ENCODE results near the gene CD84.
"Not testable (repeated sequence)": the region's sequence is repeated elsewhere in the genome, so short reads cannot be mapped to it uniquely, and the experiment has no call there.

The CD84 gene

DNA sequence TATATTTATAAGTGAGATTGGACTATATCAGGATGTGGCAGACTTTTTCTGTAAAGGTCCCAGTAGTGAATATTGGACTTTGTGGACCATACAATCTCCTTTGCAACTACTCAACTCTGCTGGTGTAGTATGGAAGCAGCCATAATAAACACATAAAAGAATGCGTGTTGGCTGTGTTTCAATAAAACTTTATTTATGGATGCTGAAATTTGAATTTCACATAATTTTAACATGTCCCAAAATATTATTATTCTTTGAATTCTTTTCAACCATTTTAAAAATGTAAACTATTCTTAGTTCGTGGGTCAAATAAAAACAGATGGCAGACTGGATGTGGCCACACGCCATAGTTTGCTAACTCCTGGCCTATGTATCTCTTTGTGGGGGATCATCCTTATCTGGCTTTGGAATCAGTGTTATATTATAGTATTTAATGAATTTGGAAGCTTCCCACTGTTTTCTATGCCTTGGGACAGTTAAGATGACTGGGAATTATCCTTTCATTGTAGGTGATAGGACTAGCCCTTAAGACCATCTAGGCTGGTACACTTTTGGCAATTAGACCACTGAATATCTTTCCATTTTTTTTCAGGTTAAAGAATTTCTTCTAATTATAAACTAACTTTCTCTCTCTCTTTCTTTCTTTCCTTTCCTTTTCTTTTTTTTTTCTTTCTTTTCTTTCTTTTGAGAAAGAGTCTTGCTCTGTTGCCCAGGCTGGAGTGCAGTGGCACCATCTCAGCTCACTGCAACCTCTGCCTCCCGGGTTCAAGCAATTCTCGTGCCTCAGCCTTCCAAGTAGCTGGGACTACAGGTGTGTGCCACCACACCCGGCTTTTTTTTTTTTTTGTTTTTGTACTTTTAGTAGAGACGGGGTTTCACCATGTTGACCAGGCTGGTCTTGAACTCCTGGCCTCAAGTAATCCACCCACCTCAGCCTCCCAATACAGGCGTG lies 41.3 kb downstream of the CD84 start:
- Histone ChIP-seq H3K9me3 (ENCODE audit: control insufficient read depth in 5 of 5, low read length in 5 of 5) (peaks cover 3 to 18% (median 3%) of the 10 kb centered on the region in 5 donors), H3K27me3 (ENCODE audit: control insufficient read depth in 5 of 5, insufficient read depth in 4 of 5, low read length in 5 of 5) (no peaks in the 10 kb centered on the region), H3K36me3 (ENCODE audit: control insufficient read depth in 5 of 5, insufficient read depth in 5 of 5, low read length in 5 of 5) (no peaks in the 10 kb centered on the region), H3K4me3 (ENCODE audit: low read depth in 1 of 5, low read length in 5 of 5) (no peak overlapping the region), H3K9ac (ENCODE audit: low read length in 5 of 5) (no peak overlapping the region), H3K4me1 (ENCODE audit: control insufficient read depth in 5 of 5, insufficient read depth in 5 of 5, low read length in 5 of 5) (no peaks in the 10 kb centered on the region), H3K27ac (ENCODE audit: low read depth, low read length) (no peak overlapping the region)

GRCh38 chr1:160534823-160535605 lies 44.3 kb downstream of the CD84 start:
- peaks cover 3 to 22% (median 8%) of the 10 kb centered on the region in 5 donors for H3K9me3 ChIP-seq (ENCODE audit: control insufficient read depth in 5 of 5, low read length in 5 of 5)
- no peak overlapping the region for H3K9ac ChIP-seq (ENCODE audit: low read length in 5 of 5)
- no peak overlapping the region for H3K27ac ChIP-seq (ENCODE audit: low read depth, low read length)

DNA sequence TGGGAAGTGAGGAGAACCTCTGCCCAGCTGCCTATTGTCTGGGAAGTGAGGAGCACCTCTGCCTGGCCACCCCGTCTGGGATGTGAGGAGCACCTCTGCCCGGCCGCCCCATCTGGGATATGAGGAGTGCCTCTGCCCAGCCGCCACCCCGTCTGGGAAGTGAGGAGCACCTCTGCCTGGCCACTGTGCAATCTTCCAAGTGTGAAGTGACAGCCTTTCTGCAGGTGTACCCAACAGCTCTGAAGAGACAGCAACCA lies 46.8 kb downstream of the CD84 start:
- peaks cover 3 to 22% (median 8%) of the 10 kb centered on the region in 5 donors for H3K9me3 ChIP-seq (ENCODE audit: control insufficient read depth in 5 of 5, low read length in 5 of 5)
- H3K9ac ChIP-seq (ENCODE audit: low read length in 5 of 5); H3K4me1 ChIP-seq (ENCODE audit: control insufficient read depth in 5 of 5, insufficient read depth in 5 of 5, low read length in 5 of 5); H3K36me3 ChIP-seq (ENCODE audit: control insufficient read depth in 5 of 5, insufficient read depth in 5 of 5, low read length in 5 of 5); H3K27me3 ChIP-seq (ENCODE audit: control insufficient read depth in 5 of 5, insufficient read depth in 4 of 5, low read length in 5 of 5); H3K27ac ChIP-seq (ENCODE audit: low read depth, low read length); H3K4me3 ChIP-seq (ENCODE audit: low read depth in 1 of 5, low read length in 5 of 5): not testable (repeated sequence)

More at GRCh38 chr1:160534823-160535605, 44.3 kb downstream of the CD84 start:
- Histone ChIP-seq H3K36me3 (ENCODE audit: control insufficient read depth in 5 of 5, insufficient read depth in 5 of 5, low read length in 5 of 5) (no peaks in the 10 kb centered on the region), H3K4me1 (ENCODE audit: control insufficient read depth in 5 of 5, insufficient read depth in 5 of 5, low read length in 5 of 5) (no peaks in the 10 kb centered on the region), H3K4me3 (ENCODE audit: low read depth in 1 of 5, low read length in 5 of 5) (no peak overlapping the region), H3K27me3 (ENCODE audit: control insufficient read depth in 5 of 5, insufficient read depth in 4 of 5, low read length in 5 of 5) (no peaks in the 10 kb centered on the region)

DNA sequence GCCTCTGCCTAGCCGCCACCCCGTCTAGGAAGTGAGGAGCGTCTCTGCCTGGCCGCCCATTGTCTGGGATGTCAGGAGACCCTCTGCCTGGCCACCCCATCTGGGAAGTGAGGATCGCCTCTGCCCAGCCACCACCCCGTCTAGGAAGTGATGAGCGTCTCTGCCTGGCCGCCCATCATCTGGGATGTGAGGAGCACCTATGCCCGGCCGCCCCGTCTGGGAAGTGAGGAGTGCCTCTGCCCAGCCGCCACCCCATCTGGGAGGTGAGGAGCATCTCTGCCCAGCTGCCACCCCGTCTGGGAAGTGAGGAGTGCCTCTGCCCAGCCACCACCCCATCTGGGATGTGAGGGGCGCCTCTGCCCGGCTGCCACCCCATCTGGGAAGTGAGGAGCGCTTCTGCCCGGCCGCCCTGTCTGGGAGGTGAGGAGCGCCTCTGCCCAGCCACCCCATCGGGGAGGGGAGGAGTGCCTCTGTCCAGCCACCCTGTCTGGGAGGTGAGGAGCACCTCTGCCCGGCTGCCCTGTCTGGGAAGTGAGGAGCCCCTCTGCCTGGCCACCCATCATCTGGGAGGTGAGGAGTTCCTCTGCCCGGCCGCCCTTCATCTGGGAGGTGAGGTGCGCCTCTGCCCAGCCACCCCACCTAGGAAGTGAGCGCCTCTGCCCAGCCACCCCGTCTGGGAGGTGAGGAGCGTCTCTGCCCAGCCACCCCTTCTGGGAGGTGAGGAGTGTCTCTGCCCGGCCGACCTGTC lies 47.3 kb downstream of the CD84 start:
- not testable (repeated sequence) for H3K9ac ChIP-seq (ENCODE audit: low read length in 5 of 5); H3K27me3 ChIP-seq (ENCODE audit: control insufficient read depth in 5 of 5, insufficient read depth in 4 of 5, low read length in 5 of 5); H3K27ac ChIP-seq (ENCODE audit: low read depth, low read length); H3K36me3 ChIP-seq (ENCODE audit: control insufficient read depth in 5 of 5, insufficient read depth in 5 of 5, low read length in 5 of 5); H3K4me3 ChIP-seq (ENCODE audit: low read depth in 1 of 5, low read length in 5 of 5); H3K4me1 ChIP-seq (ENCODE audit: control insufficient read depth in 5 of 5, insufficient read depth in 5 of 5, low read length in 5 of 5)
- peaks cover 3 to 20% (median 8%) of the 10 kb centered on the region in 5 donors for H3K9me3 ChIP-seq (ENCODE audit: control insufficient read depth in 5 of 5, low read length in 5 of 5)

GRCh38 chr1:160529401-160529952 lies 49.8 kb downstream of the CD84 start:
- not testable (repeated sequence) for H3K36me3 ChIP-seq (ENCODE audit: control insufficient read depth in 5 of 5, insufficient read depth in 5 of 5, low read length in 5 of 5); H3K9ac ChIP-seq (ENCODE audit: low read length in 5 of 5); H3K27me3 ChIP-seq (ENCODE audit: control insufficient read depth in 5 of 5, insufficient read depth in 4 of 5, low read length in 5 of 5); H3K4me1 ChIP-seq (ENCODE audit: control insufficient read depth in 5 of 5, insufficient read depth in 5 of 5, low read length in 5 of 5); H3K9me3 ChIP-seq (ENCODE audit: control insufficient read depth in 5 of 5, low read length in 5 of 5); H3K4me3 ChIP-seq (ENCODE audit: low read depth in 1 of 5, low read length in 5 of 5); H3K27ac ChIP-seq (ENCODE audit: low read depth, low read length)

DNA sequence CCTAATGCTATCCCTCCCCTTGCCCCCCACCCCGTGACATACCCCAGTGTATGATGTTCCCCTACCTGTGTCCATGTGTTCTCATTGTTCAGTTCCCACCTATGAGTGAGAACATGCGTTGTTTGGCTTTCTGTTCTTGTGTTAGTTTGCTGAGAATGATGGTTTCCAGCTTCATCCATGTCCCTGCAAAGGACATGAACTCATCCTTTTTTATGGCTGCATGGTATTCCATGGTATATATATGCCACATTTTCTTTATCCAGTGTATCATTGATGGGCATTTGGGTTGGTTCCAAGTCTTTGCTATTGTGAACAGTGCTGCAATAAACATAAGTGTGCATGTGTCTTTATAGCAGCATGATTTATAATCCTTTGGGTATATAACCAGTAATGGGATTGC lies 55.5 kb downstream of the CD84 start:
- not testable (repeated sequence) for H3K36me3 ChIP-seq (ENCODE audit: control insufficient read depth in 5 of 5, insufficient read depth in 5 of 5, low read length in 5 of 5); H3K27me3 ChIP-seq (ENCODE audit: control insufficient read depth in 5 of 5, insufficient read depth in 4 of 5, low read length in 5 of 5); H3K9me3 ChIP-seq (ENCODE audit: control insufficient read depth in 5 of 5, low read length in 5 of 5); H3K27ac ChIP-seq (ENCODE audit: low read depth, low read length); H3K4me3 ChIP-seq (ENCODE audit: low read depth in 1 of 5, low read length in 5 of 5); H3K4me1 ChIP-seq (ENCODE audit: control insufficient read depth in 5 of 5, insufficient read depth in 5 of 5, low read length in 5 of 5); H3K9ac ChIP-seq (ENCODE audit: low read length in 5 of 5)

GRCh38 chr1:160522622-160523345 lies 56.5 kb downstream of the CD84 start, which contains the start of gene SLAMF6:
Gene SLAMF6 (minus strand): TSS chr1:160523255. CDS start chr1:160523192, 63 bp downstream.
- Histone ChIP-seq H3K9me3 (ENCODE audit: control insufficient read depth in 5 of 5, low read length in 5 of 5) (peaks cover 0 to 2% (median 0%) of the 10 kb centered on the region in 5 donors), H3K4me3 (ENCODE audit: low read depth in 1 of 5, low read length in 5 of 5) (peak within 1 kb of the TSS in 1 of 5 donors; percentile 25), H3K27ac (ENCODE audit: low read depth, low read length) (no peak within 1 kb of the TSS), H3K9ac (ENCODE audit: low read length in 5 of 5) (no peak within 1 kb of the TSS), H3K36me3 (ENCODE audit: control insufficient read depth in 5 of 5, insufficient read depth in 5 of 5, low read length in 5 of 5) (no peaks in the 10 kb centered on the region), H3K27me3 (ENCODE audit: control insufficient read depth in 5 of 5, insufficient read depth in 4 of 5, low read length in 5 of 5) (no peaks in the 10 kb centered on the region), H3K4me1 (ENCODE audit: control insufficient read depth in 5 of 5, insufficient read depth in 5 of 5, low read length in 5 of 5) (no peaks in the 10 kb centered on the region)

DNA sequence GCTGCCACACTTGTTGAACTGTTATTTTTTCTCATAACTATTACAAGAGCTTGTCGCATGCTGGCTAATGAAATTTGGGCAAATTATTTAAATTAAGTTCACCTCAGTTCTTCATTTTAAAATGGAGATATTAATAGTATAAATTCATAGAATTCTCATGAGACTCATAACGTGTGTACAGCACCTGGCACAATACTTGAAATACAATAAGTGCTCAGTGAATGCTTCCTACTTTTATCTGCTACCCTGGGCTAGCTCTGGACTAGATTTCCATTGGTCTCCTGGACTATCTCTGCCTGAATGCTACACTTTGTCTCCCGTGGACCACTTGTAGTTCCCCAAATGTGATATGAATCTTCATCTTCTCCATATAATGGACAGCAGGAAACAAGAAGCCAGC lies 57.2 kb downstream of the CD84 start:
- Histone ChIP-seq H3K9ac (ENCODE audit: low read length in 5 of 5) (no peak overlapping the region), H3K9me3 (ENCODE audit: control insufficient read depth in 5 of 5, low read length in 5 of 5) (peaks cover 0 to 2% (median 0%) of the 10 kb centered on the region in 5 donors), H3K27me3 (ENCODE audit: control insufficient read depth in 5 of 5, insufficient read depth in 4 of 5, low read length in 5 of 5) (no peaks in the 10 kb centered on the region), H3K4me1 (ENCODE audit: control insufficient read depth in 5 of 5, insufficient read depth in 5 of 5, low read length in 5 of 5) (no peaks in the 10 kb centered on the region), H3K4me3 (ENCODE audit: low read depth in 1 of 5, low read length in 5 of 5) (no peak overlapping the region), H3K27ac (ENCODE audit: low read depth, low read length) (no peak overlapping the region), H3K36me3 (ENCODE audit: control insufficient read depth in 5 of 5, insufficient read depth in 5 of 5, low read length in 5 of 5) (no peaks in the 10 kb centered on the region)

DNA sequence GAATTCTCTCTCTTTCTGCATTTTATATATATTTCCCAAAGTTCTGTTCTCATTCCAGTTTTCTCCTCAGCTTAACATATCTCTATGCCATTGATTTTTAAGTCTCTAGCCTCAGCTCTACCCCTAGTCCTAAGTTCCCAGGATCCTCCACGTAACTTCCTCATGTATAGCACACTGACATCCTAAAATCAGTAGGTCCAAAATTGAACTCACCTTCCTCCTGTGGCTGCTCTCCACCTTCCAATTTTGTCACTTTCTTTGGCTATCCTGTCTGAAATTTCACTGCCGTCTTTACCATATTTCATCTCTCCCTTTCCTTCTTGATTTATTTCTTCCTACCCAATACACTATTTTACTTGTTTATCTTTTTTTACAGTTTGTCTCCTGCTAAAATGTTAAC lies 57.7 kb downstream of the CD84 start:
- Histone ChIP-seq H3K27ac (ENCODE audit: low read depth, low read length) (no peak overlapping the region), H3K4me3 (ENCODE audit: low read depth in 1 of 5, low read length in 5 of 5) (no peak overlapping the region), H3K9ac (ENCODE audit: low read length in 5 of 5) (no peak overlapping the region), H3K27me3 (ENCODE audit: control insufficient read depth in 5 of 5, insufficient read depth in 4 of 5, low read length in 5 of 5) (no peaks in the 10 kb centered on the region), H3K4me1 (ENCODE audit: control insufficient read depth in 5 of 5, insufficient read depth in 5 of 5, low read length in 5 of 5) (no peaks in the 10 kb centered on the region), H3K36me3 (ENCODE audit: control insufficient read depth in 5 of 5, insufficient read depth in 5 of 5, low read length in 5 of 5) (no peaks in the 10 kb centered on the region), H3K9me3 (ENCODE audit: control insufficient read depth in 5 of 5, low read length in 5 of 5) (peaks cover 0 to 2% (median 0%) of the 10 kb centered on the region in 5 donors)

Data from subcutaneous abdominal adipose tissue (tissue), 5 donors.